MCF 10A (cell line): ENCODE measurements around the gene PUM2. TPM values are rescaled to one million over a fixed set of nuclear protein-coding genes. Genes with fewer than 3 reads are reported as not detected.

Source experiments
- BruUV-seq: library from RNA; stranded (reverse); fragments of 400-500 nt; replicated peaks from 2 replicates; lab custom pipeline; 2021; lab: Mats Ljungman, UMichigan
- CTCF ChIA-PET: fragments of 300-600 bp; sonication (Branson Sonifier 250); formaldehyde crosslinking; extraction: SDS; loops from one replicate; lab custom pipeline; 2021; ENCODE audit warnings: antibody characterized with exemption, inconsistent platforms; lab: Yijun Ruan, JAX
- POLR2A ChIA-PET: fragments of 300-600, 350-650 bp; sonication (Branson Sonifier 250); formaldehyde crosslinking; extraction: SDS; loops from one replicate; lab custom pipeline; 2020; ENCODE audit warnings: antibody characterized with exemption, inconsistent platforms; lab: Yijun Ruan, JAX
- DNase-seq: peaks from one replicate; pipeline ENCODE4 v3.0.0-alpha.2; 2018; ENCODE audit not compliant: unreplicated experiment
- H3K27ac Mint-ChIP-seq: one replicate; pipeline ENCODE4 v1.8.0; 2022; ENCODE audit warnings: mild to moderate bottlenecking, low read depth, mixed read lengths; ENCODE audit not compliant: unreplicated experiment
- H3K27me3 Mint-ChIP-seq: one replicate; pipeline ENCODE4 v1.8.0; 2022; ENCODE audit warnings: mixed read lengths; ENCODE audit not compliant: insufficient read depth, unreplicated experiment
- H3K36me3 Mint-ChIP-seq: one replicate; pipeline ENCODE4 v1.8.0; 2022; ENCODE audit warnings: mild to moderate bottlenecking, moderate library complexity, mixed read lengths; ENCODE audit not compliant: insufficient read depth, unreplicated experiment
- H3K4me1 Mint-ChIP-seq: one replicate; pipeline ENCODE4 v1.8.0; 2022; ENCODE audit warnings: mixed read lengths; ENCODE audit not compliant: insufficient read depth, unreplicated experiment
- H3K4me3 Mint-ChIP-seq: one replicate; pipeline ENCODE4 v1.8.0; 2022; ENCODE audit warnings: mild to moderate bottlenecking, moderate library complexity, mixed read lengths; ENCODE audit not compliant: unreplicated experiment
- H3K9me3 Mint-ChIP-seq: one replicate; pipeline ENCODE4 v1.8.0; 2022; ENCODE audit warnings: mixed read lengths; ENCODE audit not compliant: unreplicated experiment
- intact Hi-C: fragments of 100-400 bp; cut with micrococcal nuclease; formaldehyde crosslinking; loops from 2 replicates; pipeline ENCODE4 v1.14.1; 2022
- total RNA-seq: library from RNA; stranded (reverse); gene quantifications from 2 replicates; pipeline ENCODE4 v1.2.3, GENCODE V29; 2022
- TF ChIP-seq, protein P1 (sequence below): fragments of 200-600 bp; IDR thresholded peaks from one replicate; pipeline ENCODE4 v1.8.0; 2022; ENCODE audit warnings: antibody characterized with exemption, mild to moderate bottlenecking; ENCODE audit not compliant: unreplicated experiment

Gene PUM2
- total RNA-seq, 1 experiment from 2014 or later: 86.7 TPM

DNA sequence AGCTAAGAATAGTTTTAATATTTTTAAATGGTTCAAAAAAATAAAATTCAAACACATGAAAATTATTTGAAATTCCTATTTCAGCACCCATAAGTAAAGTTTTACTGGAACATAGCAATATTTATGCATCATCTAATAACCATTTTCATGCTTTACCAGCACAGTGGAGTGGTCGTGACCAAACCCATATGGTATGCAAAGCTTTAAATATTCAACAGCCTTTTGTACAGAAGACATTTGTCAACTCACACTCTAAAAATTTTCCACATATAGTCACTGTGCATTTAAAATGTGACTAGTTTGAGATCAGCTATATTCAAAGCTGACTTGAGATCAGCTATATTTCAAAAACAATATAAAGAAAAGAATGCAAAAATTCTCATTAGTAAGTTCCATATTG, 46.2 kb downstream of the PUM2 start:
- intact Hi-C loops: no loop called here
- TF ChIP-seq, protein P1, sequence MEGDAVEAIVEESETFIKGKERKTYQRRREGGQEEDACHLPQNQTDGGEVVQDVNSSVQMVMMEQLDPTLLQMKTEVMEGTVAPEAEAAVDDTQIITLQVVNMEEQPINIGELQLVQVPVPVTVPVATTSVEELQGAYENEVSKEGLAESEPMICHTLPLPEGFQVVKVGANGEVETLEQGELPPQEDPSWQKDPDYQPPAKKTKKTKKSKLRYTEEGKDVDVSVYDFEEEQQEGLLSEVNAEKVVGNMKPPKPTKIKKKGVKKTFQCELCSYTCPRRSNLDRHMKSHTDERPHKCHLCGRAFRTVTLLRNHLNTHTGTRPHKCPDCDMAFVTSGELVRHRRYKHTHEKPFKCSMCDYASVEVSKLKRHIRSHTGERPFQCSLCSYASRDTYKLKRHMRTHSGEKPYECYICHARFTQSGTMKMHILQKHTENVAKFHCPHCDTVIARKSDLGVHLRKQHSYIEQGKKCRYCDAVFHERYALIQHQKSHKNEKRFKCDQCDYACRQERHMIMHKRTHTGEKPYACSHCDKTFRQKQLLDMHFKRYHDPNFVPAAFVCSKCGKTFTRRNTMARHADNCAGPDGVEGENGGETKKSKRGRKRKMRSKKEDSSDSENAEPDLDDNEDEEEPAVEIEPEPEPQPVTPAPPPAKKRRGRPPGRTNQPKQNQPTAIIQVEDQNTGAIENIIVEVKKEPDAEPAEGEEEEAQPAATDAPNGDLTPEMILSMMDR: no peak
- no peak overlapping the region for H3K27ac Mint-ChIP-seq
- H3K27me3 Mint-ChIP-seq: no peaks in the 10 kb centered on the region
- peaks cover 12% of the 10 kb centered on the region for H3K4me1 Mint-ChIP-seq
- no peak for DNase-seq
- no peaks in the 10 kb centered on the region for H3K9me3 Mint-ChIP-seq
- peaks cover 74% of the 10 kb centered on the region for H3K36me3 Mint-ChIP-seq
- ChIA-PET CTCF (interaction anchor here (0.9 to 2.6 kb wide), 8 partner anchors 8 to 119 kb away, joined by 3 to 23 read pairs (median 6); no protein-coding TSS in a partner anchor), POLR2A (interaction anchor here (0.7 to 1.3 kb wide), 3 partner anchors 14 to 72 kb away, joined by 3 to 4 read pairs (median 3); no protein-coding TSS in a partner anchor)
- BruUV-seq: no TSS peak
- no peak overlapping the region for H3K4me3 Mint-ChIP-seq

DNA sequence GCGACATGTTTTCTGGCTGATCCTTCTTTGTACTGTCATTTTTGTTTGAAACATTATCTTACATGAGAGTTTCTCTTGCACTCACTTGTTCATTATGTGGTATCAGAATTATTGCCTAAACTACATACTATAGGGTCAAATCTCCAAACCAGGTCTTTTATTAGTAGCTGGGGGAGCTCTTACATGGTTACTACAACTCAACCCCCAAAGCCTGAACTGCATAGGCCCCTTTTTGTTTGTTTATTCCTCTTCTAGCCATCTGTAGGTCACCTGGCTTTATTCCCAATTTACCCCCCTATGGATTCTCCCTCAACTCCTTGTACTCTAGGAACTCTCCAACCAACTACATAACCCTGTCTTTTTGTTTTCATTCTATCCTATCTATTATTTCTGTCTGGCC, 46.7 kb downstream of the PUM2 start:
- TF ChIP-seq, protein P1: no peak
- peaks cover 12% of the 10 kb centered on the region for H3K4me1 Mint-ChIP-seq
- no TSS peak for BruUV-seq
- peaks cover 74% of the 10 kb centered on the region for H3K36me3 Mint-ChIP-seq
- no peak for DNase-seq
- no peak overlapping the region for H3K27ac Mint-ChIP-seq
- H3K9me3 Mint-ChIP-seq: no peaks in the 10 kb centered on the region
- intact Hi-C loops: no loop called here
- H3K4me3 Mint-ChIP-seq: no peak overlapping the region
- ChIA-PET POLR2A (interaction anchor here (0.8 to 1.3 kb wide), 2 partner anchors 13 to 14 kb away, joined by 3 read pairs; no protein-coding TSS in a partner anchor), CTCF (interaction anchor here (0.5 to 2.6 kb wide), 9 partner anchors 8 to 119 kb away, joined by 3 to 23 read pairs (median 5); no protein-coding TSS in a partner anchor)
- H3K27me3 Mint-ChIP-seq: no peaks in the 10 kb centered on the region

GRCh38 chr2:20302019-20302418, 48.6 kb downstream of the PUM2 start:
- no peak overlapping the region for H3K27ac Mint-ChIP-seq
- peaks cover 12% of the 10 kb centered on the region for H3K4me1 Mint-ChIP-seq
- TF ChIP-seq, protein P1: no peak
- H3K27me3 Mint-ChIP-seq: no peaks in the 10 kb centered on the region
- POLR2A ChIA-PET: no interaction called here
- H3K4me3 Mint-ChIP-seq: no peak overlapping the region
- DNase-seq: no peak
- H3K9me3 Mint-ChIP-seq: no peaks in the 10 kb centered on the region
- peaks cover 74% of the 10 kb centered on the region for H3K36me3 Mint-ChIP-seq
- CTCF ChIA-PET: interaction anchor here (1.6 kb wide), 1 partner anchor 24 kb away, joined by 4 read pairs; no protein-coding TSS in a partner anchor
- BruUV-seq: no TSS peak
- intact Hi-C loops: no loop called here

GRCh38 chr2:20300656-20301055, 50.0 kb downstream of the PUM2 start:
- DNase-seq: no peak
- no peak overlapping the region for H3K27ac Mint-ChIP-seq
- peaks cover 74% of the 10 kb centered on the region for H3K36me3 Mint-ChIP-seq
- intact Hi-C loops: no loop called here
- H3K4me3 Mint-ChIP-seq: no peak overlapping the region
- ChIA-PET POLR2A (interaction anchor here (0.7 to 1.0 kb wide), 2 partner anchors 15 kb away, joined by 4 to 5 read pairs; no protein-coding TSS in a partner anchor), CTCF (interaction anchor here (0.6 to 1.7 kb wide), 6 partner anchors 8 to 71 kb away, joined by 3 to 7 read pairs (median 4); no protein-coding TSS in a partner anchor)
- H3K27me3 Mint-ChIP-seq: no peaks in the 10 kb centered on the region
- no TSS peak for BruUV-seq
- H3K4me1 Mint-ChIP-seq: peaks cover 12% of the 10 kb centered on the region
- TF ChIP-seq, protein P1: no peak
- no peaks in the 10 kb centered on the region for H3K9me3 Mint-ChIP-seq
